GM23248 (cell line): Measurements from ENCODE around the gene ADAMTSL1.

Source experiments
- EZH2 ChIP-seq: fragments of 200-600 bp; sonication (generic); IDR thresholded peaks from 2 replicates; pipeline ENCODE4 v1.6.1; 2018; ENCODE audit warnings: antibody characterized with exemption, mild to moderate bottlenecking; ENCODE audit not compliant: insufficient read depth, poor library complexity, severe bottlenecking
- EZH2phosphoT487 ChIP-seq: fragments of 200-600 bp; sonication (generic); IDR thresholded peaks from 2 replicates; pipeline ENCODE4 v1.6.1; 2018; ENCODE audit warnings: antibody characterized with exemption, moderate library complexity, mild to moderate bottlenecking, low read depth; ENCODE audit not compliant: insufficient read depth

- TF ChIP-seq EZH2 (no peak), EZH2phosphoT487 (no peak)
Observed at GRCh38 chr9:18684593-18685317, 210.8 kb downstream of the ADAMTSL1 start.
